B cell (primary cell): ENCODE measurements around the gene PANK4.

Experiments used
- EZH2 ChIP-seq: IDR thresholded peaks from 2 replicates; pipeline ENCODE4 v1.6.1; 2012; ENCODE audit warnings: borderline replicate concordance, low read depth, mild to moderate bottlenecking, moderate library complexity, low read length; ENCODE audit not compliant: insufficient read depth, poor library complexity, severe bottlenecking
- TF ChIP-seq, protein P1 (sequence below): fragments of 200-600 bp; IDR thresholded peaks from one replicate; pipeline ENCODE4 v1.8.0; 2022; ENCODE audit warnings: antibody characterized with exemption, mild to moderate bottlenecking

DNA sequence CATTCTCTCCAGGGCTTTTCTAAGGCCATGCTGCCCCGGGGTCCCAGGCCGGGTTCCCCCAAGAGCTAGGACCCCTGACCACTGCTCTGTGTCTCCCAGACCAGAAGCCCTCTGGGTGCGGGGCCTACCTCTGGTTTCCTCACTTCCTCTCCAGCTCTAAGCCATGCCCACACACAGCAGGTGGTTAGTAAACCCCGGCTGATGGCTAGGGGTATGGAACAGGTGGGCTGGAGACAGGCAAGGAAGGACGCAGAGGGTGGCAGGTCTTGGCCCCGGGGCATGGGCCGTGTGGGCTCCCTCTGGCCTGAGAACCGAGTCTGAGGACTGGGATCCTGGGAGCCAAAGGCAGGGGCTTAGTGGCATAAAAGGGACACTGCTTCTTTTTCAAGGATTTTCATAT, 66.2 kb downstream of the PANK4 start:
- TF ChIP-seq, protein P1, sequence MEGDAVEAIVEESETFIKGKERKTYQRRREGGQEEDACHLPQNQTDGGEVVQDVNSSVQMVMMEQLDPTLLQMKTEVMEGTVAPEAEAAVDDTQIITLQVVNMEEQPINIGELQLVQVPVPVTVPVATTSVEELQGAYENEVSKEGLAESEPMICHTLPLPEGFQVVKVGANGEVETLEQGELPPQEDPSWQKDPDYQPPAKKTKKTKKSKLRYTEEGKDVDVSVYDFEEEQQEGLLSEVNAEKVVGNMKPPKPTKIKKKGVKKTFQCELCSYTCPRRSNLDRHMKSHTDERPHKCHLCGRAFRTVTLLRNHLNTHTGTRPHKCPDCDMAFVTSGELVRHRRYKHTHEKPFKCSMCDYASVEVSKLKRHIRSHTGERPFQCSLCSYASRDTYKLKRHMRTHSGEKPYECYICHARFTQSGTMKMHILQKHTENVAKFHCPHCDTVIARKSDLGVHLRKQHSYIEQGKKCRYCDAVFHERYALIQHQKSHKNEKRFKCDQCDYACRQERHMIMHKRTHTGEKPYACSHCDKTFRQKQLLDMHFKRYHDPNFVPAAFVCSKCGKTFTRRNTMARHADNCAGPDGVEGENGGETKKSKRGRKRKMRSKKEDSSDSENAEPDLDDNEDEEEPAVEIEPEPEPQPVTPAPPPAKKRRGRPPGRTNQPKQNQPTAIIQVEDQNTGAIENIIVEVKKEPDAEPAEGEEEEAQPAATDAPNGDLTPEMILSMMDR = no peak
- TF ChIP-seq EZH2 = no peak
